Measurements from ENCODE around the gene ANO1. TPM values are rescaled to one million over a fixed set of nuclear protein-coding genes. Genes with fewer than 3 reads are reported as not detected.

Gene ANO1
- polyA plus RNA-seq, 4 donors = 10.1 to 25.0 (median 14.7) TPM

DNA sequence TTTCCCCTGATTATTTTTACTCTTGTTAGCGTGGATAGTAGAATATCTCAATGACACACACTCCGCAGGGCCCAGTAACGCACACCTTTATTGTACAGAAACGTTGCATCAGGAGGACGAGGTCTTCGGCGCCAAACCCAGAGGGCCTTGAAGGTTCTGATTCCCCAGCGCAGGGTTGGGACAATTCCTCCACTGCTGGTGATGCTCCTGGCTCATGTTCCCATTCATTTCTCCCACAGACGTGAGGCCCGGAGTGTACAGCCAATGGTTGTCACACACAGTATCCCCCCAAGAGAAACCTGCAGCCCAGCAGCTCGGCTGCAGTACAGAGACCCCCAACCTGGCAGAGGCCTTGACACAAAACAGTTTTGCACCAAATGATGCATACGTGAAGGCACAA lies 6.1 kb upstream of the ANO1 start:
- DNase-seq (ENCODE audit: low read depth in 4 of 4, low spot score in 2 of 4) = no peak

DNA sequence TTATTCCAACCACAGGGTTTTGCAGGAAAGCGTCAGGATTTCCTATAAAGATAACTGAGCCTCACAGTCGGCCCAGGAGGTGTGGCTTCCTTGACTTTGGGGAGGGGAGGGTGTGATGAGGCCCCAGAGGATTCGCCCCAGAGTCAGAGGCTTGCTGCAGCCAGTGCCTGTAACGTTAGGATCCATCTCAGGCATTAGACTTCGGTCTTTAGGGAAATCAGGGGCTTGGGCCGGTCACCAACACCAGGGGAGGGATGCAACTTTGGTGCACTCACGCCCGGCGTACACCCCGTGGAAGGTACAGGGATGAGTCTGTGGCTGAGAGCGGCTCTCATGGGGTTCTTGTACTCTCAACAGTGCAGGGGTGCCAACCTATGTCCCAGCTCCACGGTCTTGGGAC lies 5.7 kb upstream of the ANO1 start:
- DNase-seq (ENCODE audit: low read depth in 4 of 4, low spot score in 2 of 4) = no peak

DNA sequence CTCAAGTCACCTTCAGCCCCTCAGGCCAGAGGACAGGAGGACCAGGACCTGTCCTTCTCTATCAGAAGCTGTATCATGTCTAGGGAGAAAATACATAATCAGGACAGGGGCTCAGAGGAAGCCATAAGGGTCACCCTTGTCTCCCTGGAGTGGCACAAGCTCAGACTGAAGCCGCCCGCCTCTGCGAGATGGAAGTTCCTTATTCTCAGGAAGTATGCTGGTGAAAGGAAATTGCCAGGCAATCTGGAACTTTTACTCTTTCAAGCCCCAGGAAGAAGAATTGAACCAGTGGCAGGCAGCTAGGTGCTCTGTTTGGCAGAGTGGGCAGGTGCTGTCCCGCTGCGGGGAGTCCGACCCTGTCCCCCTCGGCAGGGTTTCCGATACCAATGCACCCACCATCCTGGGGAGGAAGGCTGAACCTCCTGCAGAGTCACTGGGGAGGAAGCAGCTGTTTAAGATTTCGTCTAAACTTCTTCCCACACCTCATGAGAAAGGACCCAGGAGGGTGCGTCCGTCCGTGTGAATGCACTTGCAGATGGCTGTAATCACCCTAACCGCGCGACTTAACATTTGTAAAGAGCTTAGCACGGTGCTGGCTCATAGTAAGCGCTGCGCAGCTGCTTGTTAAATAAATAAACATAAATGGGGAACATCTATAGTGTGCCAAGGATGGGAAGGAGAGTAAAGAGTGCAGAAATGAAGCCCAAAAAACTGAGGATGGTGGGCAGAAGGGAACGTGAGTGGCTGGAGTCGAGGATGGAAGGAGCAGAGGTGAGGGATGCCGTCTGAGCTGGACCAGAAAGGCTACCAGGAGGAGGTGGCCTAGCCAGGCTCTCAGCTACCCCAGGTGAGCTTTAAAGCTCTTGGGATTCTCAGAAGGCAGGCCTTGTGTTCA lies 5.0 kb upstream of the ANO1 start:
- DNase-seq (ENCODE audit: low read depth in 4 of 4, low spot score in 2 of 4) = no peak

DNA sequence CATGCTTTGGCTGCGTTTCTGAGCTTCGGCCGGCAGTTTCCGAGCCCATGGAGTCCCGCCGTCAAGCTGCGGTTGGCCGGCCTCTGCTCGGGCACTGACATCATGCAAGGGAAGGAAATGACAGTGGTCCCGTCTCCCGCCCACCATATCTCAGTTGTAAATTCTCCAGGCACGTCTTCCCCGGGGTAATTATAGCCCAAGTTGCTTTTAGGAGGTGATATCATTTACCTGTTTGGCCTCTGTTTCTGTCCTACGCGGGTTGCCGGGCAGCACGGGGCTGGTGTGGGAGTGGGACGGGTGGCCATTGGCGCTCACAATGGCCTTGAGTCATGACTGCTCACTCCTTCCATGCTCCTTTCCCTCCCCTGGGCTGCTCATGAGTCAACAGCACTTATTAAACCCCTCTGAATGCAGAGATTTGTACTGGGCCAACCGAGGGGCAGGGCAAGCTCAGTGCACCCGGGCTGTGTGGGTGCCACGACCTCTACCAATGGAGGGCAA lies 4.2 kb upstream of the ANO1 start:
- DNase-seq (ENCODE audit: low read depth in 4 of 4, low spot score in 2 of 4) = no peak

DNA sequence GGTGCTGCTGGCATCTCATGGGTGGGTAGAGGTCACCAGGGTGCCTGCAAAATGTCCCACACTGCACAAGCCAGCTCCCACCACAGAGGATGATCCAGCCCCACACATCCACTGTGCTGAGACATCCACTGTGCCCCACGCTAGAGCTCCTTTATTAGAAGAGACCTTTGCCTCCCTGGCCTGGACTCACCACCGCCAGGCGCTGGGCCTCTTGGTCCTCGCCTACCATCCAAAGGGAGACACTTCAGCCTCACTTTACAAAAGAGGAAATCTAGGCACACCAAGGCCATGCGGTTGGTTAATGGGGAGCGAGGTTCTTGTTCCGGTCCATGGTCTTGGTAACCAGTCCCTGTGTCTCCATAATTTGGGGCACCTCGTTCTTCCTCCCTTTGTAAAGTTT lies 3.4 kb upstream of the ANO1 start:
- no peak for DNase-seq (ENCODE audit: low read depth in 4 of 4, low spot score in 2 of 4)

DNA sequence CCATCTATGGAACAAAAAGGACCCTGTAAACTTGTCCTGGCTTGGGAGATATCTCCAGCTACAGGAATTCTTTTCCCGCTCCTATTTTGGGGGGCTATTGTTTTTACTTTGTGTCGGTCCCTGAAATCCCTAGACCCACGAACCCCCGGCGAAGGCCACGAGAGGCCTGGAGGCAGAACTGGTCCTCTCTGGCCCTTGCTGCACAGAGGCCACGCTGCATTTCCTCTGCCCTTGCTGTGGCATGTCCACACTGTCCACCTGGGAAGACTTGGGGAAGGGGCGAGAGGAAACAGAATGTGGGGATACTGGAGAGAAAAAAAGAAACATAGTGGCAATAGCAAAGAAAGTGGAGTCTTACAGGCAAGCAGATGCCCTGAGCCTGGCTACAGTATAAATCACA lies 2.3 kb upstream of the ANO1 start:
- no peak for DNase-seq (ENCODE audit: low read depth in 4 of 4, low spot score in 2 of 4)

DNA sequence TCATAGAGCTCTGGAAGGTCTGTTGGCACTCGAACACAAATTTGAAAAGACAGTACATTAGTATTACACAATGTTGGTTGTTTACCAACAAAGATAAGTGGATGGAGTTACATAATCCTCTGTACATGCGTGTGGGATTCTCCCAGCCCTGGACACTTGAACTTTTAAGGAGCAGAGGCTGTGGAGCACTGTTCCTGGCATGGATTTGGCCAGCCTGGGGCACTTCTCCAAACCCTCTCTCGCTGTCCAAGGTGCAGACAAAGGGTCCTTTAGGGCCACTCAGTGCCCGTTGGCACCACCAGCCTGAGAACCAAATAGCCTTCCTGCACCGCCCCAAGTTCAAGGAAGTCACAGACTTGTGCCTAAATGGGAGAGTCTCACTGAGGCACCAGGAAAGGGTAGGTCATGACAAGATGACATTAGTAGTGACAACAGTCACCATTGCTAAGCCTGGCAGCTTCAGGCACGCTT lies 1.6 kb upstream of the ANO1 start:
- DNase-seq (ENCODE audit: low read depth in 4 of 4, low spot score in 2 of 4) = no peak

DNA sequence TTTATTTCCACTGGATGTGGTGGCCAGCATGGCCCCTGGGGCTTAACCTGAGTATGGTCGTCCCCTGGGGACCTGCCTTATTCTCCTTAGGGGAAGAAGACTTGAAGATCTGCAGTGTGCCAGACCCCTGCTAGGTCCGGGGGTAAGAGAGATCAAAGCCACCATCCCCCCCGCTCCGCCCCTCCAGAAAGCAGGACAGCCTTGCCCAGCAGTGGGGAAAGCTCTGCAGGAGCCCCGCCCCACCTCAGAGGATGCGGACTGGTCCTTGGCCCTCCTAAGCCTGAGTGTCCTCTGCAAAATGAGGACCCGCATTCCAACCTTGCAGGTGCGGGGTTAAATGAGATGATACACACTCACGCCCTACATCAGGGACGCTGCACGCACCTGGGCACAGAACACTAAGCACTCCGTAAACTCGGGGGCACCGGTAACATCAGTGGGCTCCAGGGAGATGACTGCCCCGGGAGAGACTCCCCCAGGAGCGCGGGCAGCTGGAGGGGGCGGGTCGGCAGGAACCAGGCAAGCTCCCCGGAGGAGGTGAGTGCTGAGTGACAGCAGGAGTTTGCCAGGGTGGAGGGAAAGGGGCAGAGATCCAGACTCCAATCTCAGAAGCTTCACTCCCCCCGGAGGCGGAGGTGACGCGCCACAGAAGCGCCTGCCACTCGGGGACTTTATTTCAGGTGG lies 564 bp upstream of the ANO1 start:
- no peak for DNase-seq (ENCODE audit: low read depth in 4 of 4, low spot score in 2 of 4)

DNA sequence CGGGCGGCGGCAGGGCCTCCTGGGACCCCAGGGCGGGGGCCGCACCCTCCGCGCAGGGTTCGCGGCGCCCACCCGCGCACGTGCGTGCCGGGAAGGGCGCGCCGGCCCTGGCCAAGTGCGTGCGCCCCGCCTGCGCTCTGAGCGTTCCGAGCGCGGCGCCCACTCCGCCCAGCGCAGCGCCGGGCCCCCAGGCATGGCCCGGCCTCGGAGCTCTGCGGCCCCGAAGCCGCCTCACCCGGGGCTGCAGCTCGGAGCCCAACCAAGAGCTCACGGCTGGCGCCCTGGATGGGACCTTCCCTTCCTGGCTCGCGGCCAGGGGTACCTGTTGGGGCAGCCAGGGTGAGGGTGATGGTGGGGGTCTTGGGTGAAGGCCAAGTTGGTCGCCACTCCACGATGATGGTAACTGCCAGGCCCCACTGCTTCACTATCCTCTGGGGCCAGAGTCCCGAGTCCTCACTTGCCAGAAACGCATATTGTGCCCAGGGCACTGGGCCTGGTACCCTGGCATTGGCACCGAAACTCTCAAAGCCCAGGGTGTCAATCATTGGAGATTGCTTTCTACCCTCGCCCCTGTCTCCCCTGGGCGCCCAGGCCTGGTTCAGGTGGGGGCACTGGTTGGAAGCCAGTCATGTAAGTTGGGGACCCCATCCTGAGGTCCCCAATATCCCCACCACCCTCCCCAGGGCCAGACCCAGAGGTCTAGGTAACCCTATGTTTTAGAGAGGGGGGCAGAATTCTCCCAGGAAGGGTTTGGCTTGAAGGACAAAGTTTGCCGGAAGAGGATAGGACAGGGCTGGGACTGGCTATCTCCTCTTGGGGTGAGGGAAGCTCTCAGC lies 882 bp downstream of the ANO1 start:
- DNase-seq (ENCODE audit: low read depth in 4 of 4, low spot score in 2 of 4) = no peak

DNA sequence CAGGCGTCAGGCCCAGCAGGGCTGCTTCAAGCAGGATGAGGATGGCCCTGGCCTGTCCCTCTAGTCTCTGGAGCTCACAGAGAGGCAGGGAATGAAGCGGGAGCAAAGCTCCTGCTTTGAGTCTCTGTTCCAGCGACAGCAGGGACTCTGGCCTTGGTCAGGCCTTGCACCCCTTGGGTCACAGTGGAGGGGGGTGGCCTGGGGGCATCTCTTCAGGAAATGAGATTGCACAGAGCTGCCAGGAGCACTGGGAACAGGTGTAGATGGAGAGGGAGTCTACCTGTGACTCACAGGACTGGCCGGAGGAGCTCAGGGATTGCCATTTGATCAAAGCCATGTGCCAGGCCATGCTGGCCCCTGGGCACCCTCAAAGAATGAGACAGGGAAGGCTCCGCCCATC lies 1.6 kb downstream of the ANO1 start:
- no peak for DNase-seq (ENCODE audit: low read depth in 4 of 4, low spot score in 2 of 4)

DNA sequence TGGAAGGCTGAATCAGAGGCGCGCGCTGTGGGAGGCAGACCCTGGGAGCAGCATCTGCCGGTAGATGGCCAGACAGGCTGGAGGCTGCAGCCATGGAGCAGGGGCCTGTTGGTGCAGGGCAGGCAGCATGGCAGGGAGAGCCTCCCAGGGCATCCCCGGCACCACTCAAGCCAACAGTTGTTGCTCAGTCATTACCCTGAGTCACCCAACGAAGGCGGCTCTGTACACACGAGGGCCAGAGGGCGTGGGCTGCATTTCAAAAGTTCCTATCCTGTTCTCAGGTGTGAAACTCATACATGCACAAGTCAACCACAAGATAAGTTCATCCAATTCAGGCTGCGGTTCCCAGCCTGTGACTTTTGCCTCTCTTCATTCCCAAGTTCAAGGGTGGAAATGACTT lies 2.6 kb downstream of the ANO1 start:
- no peak for DNase-seq (ENCODE audit: low read depth in 4 of 4, low spot score in 2 of 4)

DNA sequence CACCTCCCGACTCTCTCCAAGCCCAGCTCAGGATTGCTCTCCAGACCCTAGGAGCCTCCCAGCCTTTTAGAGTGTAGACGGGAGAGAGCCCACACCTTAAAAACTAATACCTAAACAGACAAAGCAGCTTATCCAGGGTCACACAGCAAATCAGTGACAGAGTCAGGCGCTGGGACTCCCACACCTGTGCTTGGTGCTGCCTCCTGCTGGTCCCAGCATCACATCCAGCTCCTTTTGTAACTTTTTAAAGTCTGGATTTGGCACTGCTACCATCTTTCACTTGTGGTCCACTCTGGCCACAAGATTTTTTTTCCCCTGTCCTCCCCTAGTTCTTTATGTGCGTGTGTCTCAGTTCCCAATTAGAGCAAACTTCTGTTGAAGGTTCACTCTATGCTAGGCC lies 4.7 kb downstream of the ANO1 start:
- no peak for DNase-seq (ENCODE audit: low read depth in 4 of 4, low spot score in 2 of 4)

DNA sequence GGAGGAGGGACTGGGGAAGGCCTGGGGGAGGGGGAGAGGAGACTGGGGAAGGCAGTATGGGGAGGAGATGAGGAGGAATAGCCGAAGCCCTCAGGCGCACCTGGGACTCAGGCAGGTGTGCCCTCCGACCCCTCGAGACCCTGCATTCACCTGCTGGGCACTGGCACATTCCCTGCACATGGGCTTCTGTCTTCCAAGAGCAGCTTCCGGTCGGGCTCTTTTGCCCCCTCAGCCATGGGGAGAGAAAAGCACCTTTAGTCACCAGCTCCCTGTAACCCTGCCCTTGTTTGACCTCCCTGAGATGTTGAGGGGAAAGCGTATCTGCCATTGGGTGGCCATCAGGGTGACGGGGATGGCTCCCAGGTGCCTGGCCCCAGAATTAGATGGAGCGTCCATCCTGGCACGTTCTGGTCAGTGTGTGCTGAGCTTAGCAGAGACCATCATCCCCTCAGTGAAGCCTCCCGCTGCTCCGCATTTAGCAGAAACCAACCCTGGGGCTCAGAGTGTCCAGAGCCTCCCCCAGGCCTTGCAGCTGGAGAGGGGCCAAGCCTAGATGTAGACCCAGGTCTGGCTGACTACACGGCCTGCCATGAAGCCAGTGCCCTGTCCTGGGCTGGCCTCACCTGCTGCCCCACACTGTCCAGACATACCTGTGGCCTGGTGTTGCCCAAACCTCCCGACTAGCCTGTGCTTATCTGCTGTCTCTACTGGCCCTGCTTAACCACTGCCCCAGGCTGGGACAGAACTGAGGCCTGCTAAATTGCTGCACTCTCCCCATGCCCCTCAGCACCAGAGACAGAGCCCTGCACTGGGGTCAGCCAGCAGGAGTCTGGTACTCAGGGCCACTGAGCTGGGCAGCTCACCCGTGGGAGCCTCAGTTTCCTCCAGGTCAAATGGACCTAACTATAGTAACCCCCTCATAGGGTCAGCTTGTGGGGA lies 6.2 kb downstream of the ANO1 start:
- DNase-seq (ENCODE audit: low read depth in 4 of 4, low spot score in 2 of 4) = no peak

DNA sequence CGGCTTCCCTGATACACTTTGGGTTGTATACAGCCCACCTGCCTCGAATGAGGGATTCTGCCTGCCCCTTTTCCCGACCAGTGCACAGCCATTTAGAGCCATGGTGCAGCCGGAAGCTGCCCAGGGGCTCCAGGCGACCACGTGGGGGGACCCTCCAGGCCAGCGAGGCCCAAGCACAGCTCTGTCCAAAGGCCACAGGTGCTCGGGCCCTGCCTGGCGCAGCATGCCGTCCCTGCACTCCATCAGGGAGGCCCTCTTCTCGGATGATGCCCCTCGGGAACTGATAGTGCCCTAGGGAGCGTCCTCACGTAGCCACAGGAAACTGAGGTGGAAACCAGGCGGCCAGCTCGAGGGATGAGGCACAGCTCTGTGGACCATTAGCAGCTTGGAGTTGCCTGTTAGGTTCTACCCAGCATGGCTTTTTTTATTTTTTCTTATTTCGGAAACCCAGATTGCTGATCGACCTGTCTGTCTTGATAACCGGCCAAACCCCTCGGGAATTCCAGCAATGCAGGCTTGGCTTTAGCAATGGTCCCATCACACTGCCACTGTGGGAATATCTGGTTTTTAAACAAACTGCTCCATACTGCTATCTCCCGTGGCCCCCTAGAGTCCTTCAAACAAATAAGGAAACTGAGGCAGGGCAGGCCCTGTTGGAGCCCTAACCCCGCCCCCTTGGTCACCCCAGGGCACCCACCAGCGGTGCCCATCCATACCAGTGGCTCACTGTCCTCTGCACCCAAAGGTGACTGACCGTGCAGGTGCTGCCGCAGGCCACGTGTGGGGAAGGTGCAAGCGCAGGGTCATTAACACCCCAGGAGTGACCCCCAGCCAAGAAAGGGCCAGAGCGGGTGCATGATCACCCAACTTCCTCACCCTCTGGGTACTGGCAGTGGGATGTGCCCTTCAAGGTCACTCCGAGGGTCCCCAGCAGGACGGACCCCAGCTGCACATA lies 8.0 kb downstream of the ANO1 start:
- no peak for DNase-seq (ENCODE audit: low read depth in 4 of 4, low spot score in 2 of 4)

DNA sequence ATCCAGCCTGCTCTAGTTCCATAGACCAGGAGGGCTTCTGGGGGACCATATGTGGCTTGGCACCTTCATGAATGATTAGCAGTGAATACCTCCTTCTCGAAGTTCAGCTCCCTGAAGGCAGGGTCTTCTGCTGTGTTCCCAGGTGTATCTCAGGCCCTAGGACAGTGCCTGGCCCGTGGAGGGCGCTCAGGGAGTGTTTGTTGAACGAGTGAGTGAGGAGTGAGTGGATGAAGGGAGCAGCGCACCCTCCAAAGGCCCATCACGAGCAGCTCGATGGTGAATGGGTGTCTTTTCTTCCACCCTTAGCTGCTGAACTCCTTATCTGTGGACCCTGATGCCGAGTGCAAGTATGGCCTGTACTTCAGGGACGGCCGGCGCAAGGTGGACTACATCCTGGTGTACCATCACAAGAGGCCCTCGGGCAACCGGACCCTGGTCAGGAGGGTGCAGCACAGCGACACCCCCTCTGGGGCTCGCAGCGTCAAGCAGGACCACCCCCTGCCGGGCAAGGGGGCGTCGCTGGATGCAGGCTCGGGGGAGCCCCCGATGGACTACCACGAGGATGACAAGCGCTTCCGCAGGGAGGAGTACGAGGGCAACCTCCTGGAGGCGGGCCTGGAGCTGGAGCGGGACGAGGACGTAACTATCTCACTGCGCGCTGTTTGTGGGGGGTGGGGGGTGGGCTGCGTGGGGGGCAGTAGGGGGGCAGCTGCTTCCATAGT lies 9.5 kb downstream of the ANO1 start:
- no peak for DNase-seq (ENCODE audit: low read depth in 4 of 4, low spot score in 2 of 4)

DNA sequence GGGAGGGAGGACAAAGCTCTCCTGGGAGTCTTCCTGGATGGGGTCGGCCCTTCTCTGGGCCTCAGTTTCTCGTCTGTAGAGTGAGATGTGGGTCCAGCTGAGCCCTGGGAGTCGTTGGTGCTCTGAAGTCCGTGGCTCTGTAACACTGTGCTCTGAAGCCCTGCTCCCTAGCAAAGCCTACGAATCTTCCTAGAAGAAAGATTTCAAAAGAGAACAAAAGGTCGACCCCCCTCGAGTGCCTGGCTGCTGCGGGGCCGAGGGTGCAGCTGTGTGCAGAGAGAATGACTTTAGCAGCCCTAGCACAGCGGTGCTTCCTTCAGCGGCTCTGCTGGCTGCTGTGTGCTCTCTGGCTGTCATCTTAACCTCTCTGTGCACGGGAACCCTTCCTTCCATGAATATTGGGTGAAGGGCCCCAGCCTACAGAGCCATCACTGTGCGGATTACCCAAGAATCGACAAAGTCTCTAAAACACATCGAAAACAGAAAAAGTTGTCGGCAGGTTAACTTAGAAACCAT lies 10.7 kb downstream of the ANO1 start:
- DNase-seq (ENCODE audit: low read depth in 4 of 4, low spot score in 2 of 4) = no peak

DNA sequence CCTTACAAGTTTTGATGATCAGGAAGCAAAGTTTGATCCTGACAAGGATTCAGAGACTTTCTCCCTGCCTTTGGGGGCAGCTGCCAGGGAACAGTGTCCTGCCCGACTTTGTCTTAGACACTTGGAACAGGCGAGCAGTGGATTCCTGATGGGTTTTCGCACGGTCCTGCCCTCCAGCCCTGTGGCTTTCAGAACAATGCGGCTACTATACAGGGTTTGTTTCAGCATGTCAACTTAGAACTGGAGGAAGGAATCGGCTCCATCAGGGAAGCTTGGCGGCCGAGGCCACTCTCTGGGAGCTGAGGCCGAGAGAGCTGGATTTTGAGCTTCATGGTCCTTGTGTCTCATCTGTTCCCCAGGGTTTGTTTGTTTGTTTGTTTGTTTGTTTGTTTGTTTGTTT lies 11.5 kb downstream of the ANO1 start:
- no peak for DNase-seq (ENCODE audit: low read depth in 4 of 4, low spot score in 2 of 4)

DNA sequence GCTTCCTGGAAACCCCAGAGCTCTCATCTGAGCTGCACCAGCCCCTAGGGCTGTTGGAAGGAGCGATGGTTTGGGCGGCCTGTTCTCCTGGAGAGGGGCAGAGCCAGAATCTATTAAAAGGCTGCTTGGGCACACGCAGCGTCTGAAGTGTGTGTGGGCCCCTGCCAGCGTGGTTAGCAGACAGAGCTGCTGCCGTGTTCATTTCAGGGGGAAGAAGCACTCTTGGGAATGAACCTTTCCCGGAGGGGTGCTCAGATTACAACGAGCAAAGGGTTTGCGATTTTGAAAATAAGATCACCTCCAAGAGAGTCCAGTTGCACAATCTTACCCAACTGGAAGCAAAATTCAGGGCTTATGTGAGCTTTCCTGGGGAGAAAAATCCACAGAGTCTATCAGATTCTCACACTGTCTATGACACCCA lies 12.9 kb downstream of the ANO1 start:
- DNase-seq (ENCODE audit: low read depth in 4 of 4, low spot score in 2 of 4) = no peak
